ENCODE results near the gene SSC5D. TPM values are rescaled to one million over a fixed set of nuclear protein-coding genes. Genes with fewer than 3 reads are reported as not detected.
A peak's percentile ranks its signal among the peaks of the same experiment; 100 is the strongest.

The SSC5D gene
- total and polyA plus RNA-seq, 2 experiments from 2014 or later = 0.23 to 0.69 TPM

DNA sequence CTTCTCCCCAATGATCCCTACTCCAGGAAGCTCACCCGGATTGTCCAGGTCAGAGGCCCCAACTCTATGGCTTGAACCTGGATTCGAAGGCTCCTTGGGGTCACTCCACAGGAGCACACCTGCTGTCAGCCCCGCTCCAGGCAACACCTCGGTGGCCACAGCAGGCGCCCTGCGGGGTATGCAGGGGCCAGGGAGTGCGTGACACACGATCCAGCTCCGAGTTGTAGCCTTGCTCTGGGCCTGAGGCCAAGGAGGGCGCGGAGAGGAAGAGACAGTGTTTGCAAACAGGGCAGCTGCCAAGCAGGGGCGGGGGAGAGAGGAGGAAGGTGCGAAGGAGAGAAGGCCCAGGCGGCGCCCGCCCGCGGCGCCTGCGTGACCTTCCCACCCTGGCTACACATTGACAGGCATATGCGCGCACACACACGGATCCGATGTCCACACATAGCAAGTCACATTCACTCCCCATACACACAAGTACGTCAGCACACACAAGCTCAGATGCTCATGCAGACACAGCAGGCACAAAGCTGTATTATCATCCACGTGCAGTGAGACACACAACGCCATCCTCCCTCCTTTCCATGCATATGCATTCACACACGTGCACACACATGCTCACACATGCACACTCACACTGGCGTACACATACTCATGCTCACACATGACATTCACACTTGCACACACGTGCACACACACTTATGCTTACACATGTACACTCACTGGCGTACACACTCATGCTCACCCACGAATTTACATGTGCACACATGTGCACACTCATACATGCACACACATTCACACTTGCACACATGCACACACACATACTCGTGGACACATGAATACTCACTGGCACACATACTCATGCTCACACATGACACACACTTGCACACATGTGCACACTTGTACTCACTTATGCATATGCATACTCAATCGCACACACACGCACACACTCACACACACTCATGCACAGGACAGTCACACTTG is 38.3 kb downstream of the SSC5D start:
- ATAC-seq (peak; percentile 61), DNase-seq (ENCODE audit: low spot score) (peak; percentile 40)
- Mint-ChIP-seq H3K36me3 (ENCODE audit: low read depth) (no peaks in the 10 kb centered on the region), H3K27me3 (ENCODE audit: insufficient read depth, low read depth, poor library complexity) (peaks cover 3% of the 10 kb centered on the region), H3K4me1 (peaks cover 3% of the 10 kb centered on the region), H3K9me3 (no peaks in the 10 kb centered on the region), H3K4me3 (no peak overlapping the region), H3K27ac (no peak overlapping the region)
- no peak overlapping the region for H3K4me2 ChIP-seq
- no peaks in the 10 kb centered on the region for H3K9me2 ChIP-seq (ENCODE audit: insufficient read depth)
- H3K4me3 ChIP-seq = no peak overlapping the region
- H3K36me3 ChIP-seq (ENCODE audit: insufficient read depth) = no peaks in the 10 kb centered on the region
- TF ChIP-seq EZH2phosphoT487 (IDR thresholded peaks at IDR 0.05; ENCODE audit: unreplicated experiment) (no peak), EZH2 (IDR thresholded peaks at IDR 0.05; ENCODE audit: low read depth, unreplicated experiment) (no peak), NANOG (IDR thresholded peaks at IDR 0.05; ENCODE audit: borderline replicate concordance) (no peak), ZNF114 (CRISPR knock-in tag; IDR thresholded peaks at IDR 0.05) (no peak), ZNF331 (CRISPR knock-in tag; IDR thresholded peaks at IDR 0.05; ENCODE audit: low read depth) (no peak), STAT1 (IDR thresholded peaks at IDR 0.05; ENCODE audit: unreplicated experiment) (no peak), JUNB (IDR thresholded peaks at IDR 0.05; ENCODE audit: unreplicated experiment) (no peak), POLR2AphosphoS5 (IDR thresholded peaks at IDR 0.05; ENCODE audit: low read depth) (no peak), CREB1 (CRISPR knock-in tag; IDR thresholded peaks at IDR 0.05; ENCODE audit: low read depth) (no peak)
- TF ChIP-seq, protein P1, sequence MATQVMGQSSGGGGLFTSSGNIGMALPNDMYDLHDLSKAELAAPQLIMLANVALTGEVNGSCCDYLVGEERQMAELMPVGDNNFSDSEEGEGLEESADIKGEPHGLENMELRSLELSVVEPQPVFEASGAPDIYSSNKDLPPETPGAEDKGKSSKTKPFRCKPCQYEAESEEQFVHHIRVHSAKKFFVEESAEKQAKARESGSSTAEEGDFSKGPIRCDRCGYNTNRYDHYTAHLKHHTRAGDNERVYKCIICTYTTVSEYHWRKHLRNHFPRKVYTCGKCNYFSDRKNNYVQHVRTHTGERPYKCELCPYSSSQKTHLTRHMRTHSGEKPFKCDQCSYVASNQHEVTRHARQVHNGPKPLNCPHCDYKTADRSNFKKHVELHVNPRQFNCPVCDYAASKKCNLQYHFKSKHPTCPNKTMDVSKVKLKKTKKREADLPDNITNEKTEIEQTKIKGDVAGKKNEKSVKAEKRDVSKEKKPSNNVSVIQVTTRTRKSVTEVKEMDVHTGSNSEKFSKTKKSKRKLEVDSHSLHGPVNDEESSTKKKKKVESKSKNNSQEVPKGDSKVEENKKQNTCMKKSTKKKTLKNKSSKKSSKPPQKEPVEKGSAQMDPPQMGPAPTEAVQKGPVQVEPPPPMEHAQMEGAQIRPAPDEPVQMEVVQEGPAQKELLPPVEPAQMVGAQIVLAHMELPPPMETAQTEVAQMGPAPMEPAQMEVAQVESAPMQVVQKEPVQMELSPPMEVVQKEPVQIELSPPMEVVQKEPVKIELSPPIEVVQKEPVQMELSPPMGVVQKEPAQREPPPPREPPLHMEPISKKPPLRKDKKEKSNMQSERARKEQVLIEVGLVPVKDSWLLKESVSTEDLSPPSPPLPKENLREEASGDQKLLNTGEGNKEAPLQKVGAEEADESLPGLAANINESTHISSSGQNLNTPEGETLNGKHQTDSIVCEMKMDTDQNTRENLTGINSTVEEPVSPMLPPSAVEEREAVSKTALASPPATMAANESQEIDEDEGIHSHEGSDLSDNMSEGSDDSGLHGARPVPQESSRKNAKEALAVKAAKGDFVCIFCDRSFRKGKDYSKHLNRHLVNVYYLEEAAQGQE (IDR thresholded peaks at IDR 0.05; ENCODE audit: unreplicated experiment) = no peak
- TF ChIP-seq, protein P2, sequence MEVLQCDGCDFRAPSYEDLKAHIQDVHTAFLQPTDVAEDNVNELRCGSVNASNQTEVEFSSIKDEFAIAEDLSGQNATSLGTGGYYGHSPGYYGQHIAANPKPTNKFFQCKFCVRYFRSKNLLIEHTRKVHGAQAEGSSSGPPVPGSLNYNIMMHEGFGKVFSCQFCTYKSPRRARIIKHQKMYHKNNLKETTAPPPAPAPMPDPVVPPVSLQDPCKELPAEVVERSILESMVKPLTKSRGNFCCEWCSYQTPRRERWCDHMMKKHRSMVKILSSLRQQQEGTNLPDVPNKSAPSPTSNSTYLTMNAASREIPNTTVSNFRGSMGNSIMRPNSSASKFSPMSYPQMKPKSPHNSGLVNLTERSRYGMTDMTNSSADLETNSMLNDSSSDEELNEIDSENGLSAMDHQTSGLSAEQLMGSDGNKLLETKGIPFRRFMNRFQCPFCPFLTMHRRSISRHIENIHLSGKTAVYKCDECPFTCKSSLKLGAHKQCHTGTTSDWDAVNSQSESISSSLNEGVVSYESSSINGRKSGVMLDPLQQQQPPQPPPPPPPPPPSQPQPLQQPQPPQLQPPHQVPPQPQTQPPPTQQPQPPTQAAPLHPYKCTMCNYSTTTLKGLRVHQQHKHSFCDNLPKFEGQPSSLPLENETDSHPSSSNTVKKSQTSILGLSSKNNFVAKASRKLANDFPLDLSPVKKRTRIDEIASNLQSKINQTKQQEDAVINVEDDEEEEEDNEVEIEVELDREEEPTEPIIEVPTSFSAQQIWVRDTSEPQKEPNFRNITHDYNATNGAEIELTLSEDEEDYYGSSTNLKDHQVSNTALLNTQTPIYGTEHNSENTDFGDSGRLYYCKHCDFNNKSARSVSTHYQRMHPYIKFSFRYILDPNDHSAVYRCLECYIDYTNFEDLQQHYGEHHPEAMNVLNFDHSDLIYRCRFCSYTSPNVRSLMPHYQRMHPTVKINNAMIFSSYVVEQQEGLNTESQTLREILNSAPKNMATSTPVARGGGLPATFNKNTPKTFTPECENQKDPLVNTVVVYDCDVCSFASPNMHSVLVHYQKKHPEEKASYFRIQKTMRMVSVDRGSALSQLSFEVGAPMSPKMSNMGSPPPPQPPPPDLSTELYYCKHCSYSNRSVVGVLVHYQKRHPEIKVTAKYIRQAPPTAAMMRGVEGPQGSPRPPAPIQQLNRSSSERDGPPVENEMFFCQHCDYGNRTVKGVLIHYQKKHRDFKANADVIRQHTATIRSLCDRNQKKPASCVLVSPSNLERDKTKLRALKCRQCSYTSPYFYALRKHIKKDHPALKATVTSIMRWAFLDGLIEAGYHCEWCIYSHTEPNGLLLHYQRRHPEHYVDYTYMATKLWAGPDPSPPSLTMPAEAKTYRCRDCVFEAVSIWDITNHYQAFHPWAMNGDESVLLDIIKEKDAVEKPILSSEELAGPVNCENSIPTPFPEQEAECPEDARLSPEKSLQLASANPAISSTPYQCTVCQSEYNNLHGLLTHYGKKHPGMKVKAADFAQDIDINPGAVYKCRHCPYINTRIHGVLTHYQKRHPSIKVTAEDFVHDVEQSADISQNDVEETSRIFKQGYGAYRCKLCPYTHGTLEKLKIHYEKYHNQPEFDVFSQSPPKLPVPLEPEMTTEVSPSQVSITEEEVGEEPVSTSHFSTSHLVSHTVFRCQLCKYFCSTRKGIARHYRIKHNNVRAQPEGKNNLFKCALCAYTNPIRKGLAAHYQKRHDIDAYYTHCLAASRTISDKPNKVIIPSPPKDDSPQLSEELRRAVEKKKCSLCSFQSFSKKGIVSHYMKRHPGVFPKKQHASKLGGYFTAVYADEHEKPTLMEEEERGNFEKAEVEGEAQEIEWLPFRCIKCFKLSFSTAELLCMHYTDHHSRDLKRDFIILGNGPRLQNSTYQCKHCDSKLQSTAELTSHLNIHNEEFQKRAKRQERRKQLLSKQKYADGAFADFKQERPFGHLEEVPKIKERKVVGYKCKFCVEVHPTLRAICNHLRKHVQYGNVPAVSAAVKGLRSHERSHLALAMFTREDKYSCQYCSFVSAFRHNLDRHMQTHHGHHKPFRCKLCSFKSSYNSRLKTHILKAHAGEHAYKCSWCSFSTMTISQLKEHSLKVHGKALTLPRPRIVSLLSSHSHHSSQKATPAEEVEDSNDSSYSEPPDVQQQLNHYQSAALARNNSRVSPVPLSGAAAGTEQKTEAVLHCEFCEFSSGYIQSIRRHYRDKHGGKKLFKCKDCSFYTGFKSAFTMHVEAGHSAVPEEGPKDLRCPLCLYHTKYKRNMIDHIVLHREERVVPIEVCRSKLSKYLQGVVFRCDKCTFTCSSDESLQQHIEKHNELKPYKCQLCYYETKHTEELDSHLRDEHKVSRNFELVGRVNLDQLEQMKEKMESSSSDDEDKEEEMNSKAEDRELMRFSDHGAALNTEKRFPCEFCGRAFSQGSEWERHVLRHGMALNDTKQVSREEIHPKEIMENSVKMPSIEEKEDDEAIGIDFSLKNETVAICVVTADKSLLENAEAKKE (CRISPR knock-in tag; IDR thresholded peaks at IDR 0.05) = no peak
- TF ChIP-seq, protein P3, sequence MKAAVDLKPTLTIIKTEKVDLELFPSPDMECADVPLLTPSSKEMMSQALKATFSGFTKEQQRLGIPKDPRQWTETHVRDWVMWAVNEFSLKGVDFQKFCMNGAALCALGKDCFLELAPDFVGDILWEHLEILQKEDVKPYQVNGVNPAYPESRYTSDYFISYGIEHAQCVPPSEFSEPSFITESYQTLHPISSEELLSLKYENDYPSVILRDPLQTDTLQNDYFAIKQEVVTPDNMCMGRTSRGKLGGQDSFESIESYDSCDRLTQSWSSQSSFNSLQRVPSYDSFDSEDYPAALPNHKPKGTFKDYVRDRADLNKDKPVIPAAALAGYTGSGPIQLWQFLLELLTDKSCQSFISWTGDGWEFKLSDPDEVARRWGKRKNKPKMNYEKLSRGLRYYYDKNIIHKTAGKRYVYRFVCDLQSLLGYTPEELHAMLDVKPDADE (IDR thresholded peaks at IDR 0.05) = no peak
- TF ChIP-seq, protein P4, sequence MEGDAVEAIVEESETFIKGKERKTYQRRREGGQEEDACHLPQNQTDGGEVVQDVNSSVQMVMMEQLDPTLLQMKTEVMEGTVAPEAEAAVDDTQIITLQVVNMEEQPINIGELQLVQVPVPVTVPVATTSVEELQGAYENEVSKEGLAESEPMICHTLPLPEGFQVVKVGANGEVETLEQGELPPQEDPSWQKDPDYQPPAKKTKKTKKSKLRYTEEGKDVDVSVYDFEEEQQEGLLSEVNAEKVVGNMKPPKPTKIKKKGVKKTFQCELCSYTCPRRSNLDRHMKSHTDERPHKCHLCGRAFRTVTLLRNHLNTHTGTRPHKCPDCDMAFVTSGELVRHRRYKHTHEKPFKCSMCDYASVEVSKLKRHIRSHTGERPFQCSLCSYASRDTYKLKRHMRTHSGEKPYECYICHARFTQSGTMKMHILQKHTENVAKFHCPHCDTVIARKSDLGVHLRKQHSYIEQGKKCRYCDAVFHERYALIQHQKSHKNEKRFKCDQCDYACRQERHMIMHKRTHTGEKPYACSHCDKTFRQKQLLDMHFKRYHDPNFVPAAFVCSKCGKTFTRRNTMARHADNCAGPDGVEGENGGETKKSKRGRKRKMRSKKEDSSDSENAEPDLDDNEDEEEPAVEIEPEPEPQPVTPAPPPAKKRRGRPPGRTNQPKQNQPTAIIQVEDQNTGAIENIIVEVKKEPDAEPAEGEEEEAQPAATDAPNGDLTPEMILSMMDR (conservative IDR thresholded peaks at IDR 0.05; ENCODE audit: low read depth in 2 of 2) = no peak
- no peaks in the 10 kb centered on the region for H4K20me1 ChIP-seq (replicated peaks; ENCODE audit: insufficient read depth)
- H3K79me2 ChIP-seq (replicated peaks; ENCODE audit: insufficient read depth) = no peaks in the 10 kb centered on the region
- peaks cover 16% of the 10 kb centered on the region for H3F3A ChIP-seq (replicated peaks; ENCODE audit: low read depth)
- H3K27me3 ChIP-seq (ENCODE audit: insufficient read depth) = no peaks in the 10 kb centered on the region
- H3K4me1 ChIP-seq (ENCODE audit: insufficient read depth) = no peaks in the 10 kb centered on the region
- peak overlapping the region; percentile 69; the same call in 1 of the 2 replicates for H2AFZ ChIP-seq
- H3K27ac ChIP-seq (ENCODE audit: low read depth) = no peak overlapping the region
